NCI-H146 (cell line): ENCODE measurements around the gene KAZN.

Experiments used
- DNase-seq: peaks from one replicate; lab custom pipeline; 2025; lab: John Stamatoyannopoulos, UW

Gene KAZN

DNA sequence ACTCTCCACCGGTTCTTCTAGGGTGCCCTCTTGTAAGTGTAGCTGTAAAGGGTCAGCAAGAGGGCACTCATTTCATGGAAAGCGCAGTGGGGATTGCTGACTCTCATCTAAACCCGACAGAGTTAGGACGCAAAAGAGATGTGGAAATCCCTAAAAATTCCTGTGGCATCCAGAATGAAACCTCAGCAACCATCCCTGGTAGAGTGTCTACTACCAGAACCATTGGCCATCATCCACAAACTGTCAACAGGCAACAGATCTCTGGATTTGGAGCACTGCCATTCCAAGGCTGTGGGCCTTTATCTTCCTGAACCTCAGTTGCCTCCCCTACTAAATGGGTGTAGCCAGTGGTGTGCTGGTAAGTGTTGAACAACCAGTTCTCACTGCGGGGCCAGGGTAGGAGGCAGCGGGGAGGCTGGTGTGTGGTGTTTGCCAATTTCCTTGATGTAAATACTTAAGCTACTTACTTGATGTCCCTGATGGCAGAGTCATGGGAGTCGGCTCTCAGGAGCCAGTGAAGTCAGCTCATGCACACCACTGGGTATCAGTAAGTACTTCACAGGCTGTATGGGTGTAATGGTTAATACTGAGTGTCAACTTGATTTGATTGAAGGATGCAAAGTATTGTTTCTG, 195.8 kb downstream of the KAZN start:
- no peak for DNase-seq

DNA sequence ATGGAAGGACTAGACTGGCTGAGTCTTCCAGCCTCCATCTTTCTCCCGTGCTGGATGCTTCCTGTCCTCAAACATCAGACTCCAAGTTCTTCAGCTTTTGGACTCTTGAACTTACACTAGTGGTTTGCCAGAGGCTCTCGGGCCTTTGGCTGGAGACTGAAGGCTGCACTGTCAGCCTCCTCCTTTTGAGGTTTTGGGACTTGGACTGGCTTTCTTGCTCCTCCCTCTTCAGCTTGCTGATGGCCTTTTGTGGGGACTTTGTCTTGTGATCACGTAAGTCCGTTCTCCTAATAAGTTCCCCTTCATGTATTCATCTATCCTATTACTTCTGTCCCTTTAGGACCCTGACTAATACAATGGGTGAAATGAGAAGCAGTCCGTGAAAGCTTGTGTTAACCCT, 196.4 kb downstream of the KAZN start:
- DNase-seq: no peak

- no peak for DNase-seq
These were observed 197.1 kb downstream of the KAZN start for GRCh38 chr1:14795589-14795988.

DNA sequence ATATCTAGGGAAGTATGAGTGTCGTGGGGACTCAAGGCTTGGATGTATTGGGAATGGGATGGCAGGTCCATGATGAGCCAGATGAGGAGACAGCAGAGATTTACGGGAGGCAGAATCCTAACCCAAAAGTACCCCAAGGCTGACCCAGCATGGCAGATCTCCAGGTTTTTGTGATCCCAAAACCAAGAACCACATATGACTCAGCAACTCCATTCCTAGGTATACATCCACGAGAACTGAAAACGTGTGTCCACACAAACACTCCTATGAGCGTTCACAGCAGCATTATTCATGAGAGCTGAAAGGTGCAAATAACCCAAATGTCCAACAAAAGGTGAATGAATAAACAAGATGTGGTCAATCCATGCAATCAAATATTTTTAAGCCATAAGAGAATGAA, 201.5 kb downstream of the KAZN start:
- no peak for DNase-seq

DNA sequence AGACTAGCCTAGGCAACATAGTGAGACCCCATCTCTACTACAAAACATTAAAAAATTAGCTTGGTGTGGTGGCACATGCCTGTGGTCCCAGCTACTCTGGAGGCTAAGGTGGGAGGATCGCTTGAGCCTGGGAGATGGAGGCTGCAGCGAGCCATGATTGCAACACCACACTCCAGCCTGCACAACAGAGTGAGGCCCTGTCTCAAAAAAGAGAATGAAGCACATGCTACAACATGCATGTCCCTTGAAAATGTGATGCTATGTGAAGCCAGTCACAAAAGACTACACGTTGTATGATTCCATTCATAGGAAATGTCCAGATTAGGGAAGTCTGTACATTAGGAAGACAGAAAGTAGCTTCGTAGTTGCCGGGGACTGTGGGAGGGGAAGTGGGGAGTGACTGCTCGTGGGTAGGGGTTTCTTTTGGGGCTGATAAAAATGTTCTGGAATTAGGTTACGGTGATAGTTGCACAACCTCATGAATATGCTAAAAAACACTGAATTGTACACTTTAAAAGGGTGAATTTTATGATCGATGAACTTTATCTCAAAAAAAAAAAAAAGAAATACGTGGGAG, 202.1 kb downstream of the KAZN start:
- DNase-seq: no peak

GRCh38 chr1:14803002-14803789, 204.7 kb downstream of the KAZN start:
- DNase-seq: no peak

- DNase-seq: peak; percentile 17
These were observed 206.1 kb downstream of the KAZN start for GRCh38 chr1:14804626-14805025.

- DNase-seq: no peak
These were observed 208.3 kb downstream of the KAZN start for GRCh38 chr1:14806772-14807171.

DNA sequence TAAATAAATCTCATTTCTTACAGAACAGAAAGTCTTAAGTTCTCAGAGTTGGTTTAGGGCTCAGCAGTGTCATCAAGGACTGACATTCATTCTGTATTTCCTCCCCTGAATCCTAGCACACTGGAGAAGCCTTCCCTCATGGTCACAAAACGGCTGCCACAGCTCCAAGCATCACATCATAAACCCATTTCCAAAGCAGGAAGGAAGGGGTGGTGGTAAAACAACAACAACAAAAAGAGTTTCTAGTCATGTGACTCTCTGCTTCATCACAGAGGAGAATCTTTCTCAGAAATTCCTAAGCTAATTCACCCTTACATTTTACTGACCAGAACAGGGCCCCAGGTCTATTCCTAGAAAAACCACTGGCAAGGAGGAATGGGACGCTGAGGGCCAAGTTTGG, 210.3 kb downstream of the KAZN start:
- no peak for DNase-seq

- no peak for DNase-seq
These were observed 210.9 kb downstream of the KAZN start for GRCh38 chr1:14809191-14809981.

GRCh38 chr1:14810595-14811361, 212.3 kb downstream of the KAZN start:
- DNase-seq: no peak

DNA sequence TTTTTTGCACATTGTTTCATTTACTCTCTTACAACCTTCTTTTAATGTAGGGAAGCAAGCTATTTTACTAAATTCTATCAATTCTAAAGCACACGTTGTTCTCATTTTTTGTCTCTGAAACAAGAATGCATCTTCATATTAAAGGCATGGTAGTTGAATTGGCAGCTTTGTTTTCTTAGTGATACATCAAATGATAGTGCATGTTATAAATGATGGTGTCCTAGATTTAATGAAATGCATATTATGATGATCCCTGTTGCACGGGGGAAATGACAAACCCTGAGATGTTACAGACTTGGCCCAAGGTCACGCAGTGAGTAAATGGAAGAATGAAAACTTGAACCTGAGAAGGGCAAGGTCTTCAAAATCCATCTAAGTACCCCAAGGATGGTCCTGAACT, 213.1 kb downstream of the KAZN start:
- no peak for DNase-seq

DNA sequence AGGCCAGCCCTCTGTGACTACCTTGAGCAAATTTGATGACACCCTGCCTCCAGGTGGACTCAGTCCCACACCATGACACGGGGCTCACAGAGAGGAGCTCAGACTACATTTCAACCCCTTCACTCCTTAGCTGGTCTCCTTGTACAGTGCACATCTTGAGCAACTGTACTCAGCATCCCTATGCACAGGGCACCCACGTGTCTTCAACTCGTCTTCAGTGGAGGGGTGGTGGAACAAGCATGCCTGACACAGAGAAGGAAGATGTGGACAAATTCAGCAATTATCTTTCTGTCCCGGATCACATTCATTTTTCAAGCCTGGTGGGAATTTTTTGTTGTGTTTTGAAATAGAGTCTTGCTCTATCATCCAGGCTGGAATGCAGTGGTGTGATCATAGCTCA, 213.7 kb downstream of the KAZN start:
- no peak for DNase-seq

GRCh38 chr1:14815175-14815877, 216.8 kb downstream of the KAZN start:
- peak; percentile 29 for DNase-seq

DNA sequence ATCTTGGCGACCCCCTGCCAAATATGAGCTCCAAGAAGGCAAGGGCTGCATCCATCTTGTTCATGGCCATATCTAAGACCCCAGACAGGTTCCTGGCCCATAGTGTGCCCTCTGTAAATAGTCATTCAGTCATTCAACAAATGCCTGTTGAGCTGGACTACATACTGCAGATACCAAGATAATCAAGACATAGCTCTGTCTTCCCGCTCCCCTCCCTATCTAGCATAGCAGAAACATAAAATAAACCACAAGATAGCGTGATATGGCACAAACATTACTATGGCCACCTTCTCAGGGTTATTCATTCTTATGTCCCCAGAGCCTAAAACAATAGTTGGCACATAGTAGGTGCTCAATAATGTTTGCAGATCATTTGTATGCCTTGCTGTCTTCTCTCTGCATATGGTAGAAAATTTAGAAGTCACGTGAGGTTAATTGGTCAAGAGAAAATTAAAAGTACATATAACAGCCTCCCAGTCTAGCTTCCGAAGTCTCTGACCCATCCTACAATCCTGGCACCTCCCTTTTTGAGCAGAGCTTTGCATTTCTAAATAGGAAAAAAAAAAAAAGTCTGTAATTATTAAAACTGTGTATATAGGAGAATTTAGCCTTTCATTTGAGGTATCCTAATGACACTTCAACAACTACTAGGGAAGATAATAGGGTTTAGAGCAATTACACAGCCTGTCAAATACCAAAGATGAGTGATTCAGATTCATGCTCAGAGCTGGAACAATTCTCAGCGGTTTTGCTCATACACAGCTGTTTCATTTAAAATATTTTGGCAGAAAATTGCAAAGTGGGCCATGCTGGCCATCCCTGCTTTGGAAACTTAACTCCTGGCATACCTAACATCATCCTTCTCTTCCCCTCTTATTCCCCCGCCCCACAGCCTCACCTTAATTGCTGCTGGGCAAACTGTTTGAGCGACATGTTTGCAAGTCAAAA, 219.0 kb downstream of the KAZN start:
- no peak for DNase-seq

DNA sequence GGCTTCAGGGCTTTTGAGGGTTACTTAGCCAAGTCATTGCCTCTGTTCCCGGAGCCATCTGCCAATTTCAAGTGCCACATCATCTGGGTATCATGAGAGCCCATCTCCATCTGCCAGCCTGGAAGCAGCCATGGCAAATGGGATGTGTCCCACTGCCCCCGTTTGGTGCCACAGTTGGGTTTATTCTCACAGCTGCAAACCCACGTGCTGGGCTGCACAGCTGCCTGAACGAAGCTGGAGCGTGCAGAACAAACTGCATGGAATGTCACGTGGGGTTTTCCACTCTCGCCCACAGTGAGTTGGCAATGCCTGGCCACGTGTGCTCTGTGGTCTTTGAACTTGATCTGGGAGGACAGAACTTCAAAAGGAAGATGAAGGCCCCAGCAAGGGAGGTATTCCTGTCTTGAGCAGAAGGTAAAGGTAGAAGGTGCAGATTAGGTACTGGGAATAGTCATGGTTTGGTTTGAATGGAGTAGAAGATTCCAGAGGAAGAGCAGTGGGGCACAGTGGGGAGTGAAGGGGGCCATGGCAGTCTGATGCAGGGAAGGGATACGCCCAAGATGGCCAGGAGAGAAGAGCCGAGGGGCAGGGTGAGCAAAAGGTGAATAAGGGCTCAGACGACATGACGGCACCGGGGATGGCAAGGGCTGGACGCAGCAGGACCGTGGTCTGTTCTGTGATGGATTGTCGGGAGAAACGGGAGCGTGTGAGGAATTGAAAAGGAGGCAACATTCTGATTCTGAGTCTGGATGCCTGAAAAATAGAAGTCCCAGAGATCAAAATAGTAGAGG, 222.0 kb downstream of the KAZN start:
- DNase-seq: no peak

- no peak for DNase-seq
These were observed 224.0 kb downstream of the KAZN start for GRCh38 chr1:14822493-14822892.

DNA sequence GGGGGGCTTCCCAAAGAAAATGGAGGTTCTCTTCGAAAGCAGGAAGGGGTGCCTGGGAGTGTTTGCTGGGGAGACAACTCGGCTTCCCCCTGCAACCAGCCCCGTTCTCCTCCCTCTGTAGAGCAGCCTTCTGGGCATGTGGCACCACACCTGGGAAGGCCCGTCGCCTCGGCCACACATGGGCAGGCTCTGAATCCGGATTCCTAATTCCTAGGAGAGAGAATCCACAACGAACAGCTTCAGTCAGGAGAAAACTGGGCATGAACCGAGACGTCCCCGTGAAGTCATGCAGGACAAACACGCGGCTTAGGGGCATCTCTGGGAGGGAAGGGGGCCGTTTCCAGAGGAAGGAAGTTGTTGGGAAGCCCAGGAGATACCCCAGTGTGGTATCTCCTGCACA, 224.5 kb downstream of the KAZN start:
- no peak for DNase-seq

DNA sequence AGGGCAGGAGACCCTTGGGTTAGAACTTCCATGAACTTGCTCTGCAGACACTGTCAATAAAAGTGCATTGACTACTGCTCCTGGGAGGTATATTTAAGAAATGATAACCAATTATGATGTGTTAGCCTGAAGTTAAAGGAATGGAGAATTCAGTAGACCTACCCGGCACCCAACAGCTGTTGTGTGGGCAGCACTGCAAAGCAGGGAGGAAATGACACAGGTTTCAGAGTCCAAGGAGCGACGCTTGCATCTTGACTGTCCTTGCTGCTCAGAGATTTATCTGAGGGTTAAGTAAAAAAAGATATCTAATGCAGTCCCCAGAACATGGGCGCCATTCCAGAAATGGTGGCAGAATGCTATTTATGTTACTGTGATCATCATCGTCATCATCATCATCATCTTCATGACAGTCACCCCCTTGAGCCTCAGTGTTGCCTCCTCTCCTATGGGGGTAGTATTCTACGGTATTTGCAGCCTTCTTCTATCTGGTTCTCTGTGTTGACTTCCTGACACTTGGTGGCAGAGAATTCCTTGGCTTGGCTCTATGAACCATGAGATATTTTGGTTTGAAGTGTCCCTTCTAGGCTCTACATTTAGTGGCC, 225.9 kb downstream of the KAZN start:
- DNase-seq: no peak
